DND-41 (cell line): ENCODE results near the gene NPTN.

ENCODE experiments used
- ATAC-seq: fragments of 200-7000 bp; cut with Tn5 transposase; 3 replicates; pipeline ENCODE4 v1.9.1; 2021; ENCODE audit warnings: low read depth; ENCODE audit not compliant: insufficient read depth
- DNase-seq: peaks from one replicate; pipeline ENCODE4 v3.0.0-alpha.2; 2020
- H2AFZ ChIP-seq: 2 replicates; pipeline ENCODE4 v1.6.0; 2012; ENCODE audit warnings: low read depth, low read length
- H3K27ac ChIP-seq: 2 replicates; pipeline ENCODE4 v1.5.1; 2012; ENCODE audit warnings: low read length, inconsistent platforms
- H3K27me3 ChIP-seq: fragments of 200-600 bp; sonication (generic); 2 replicates; pipeline ENCODE4 v1.6.0; 2012; ENCODE audit warnings: low read length, mild to moderate bottlenecking, inconsistent platforms; ENCODE audit not compliant: insufficient read depth, poor library complexity
- H3K36me3 ChIP-seq: 2 replicates; pipeline ENCODE4 v1.5.1; 2012; ENCODE audit warnings: low read length, inconsistent platforms; ENCODE audit not compliant: insufficient read depth
- H3K4me1 ChIP-seq: 2 replicates; pipeline ENCODE4 v1.5.1; 2012; ENCODE audit warnings: mild to moderate bottlenecking, low read length; ENCODE audit not compliant: insufficient read depth
- H3K4me2 ChIP-seq: 2 replicates; pipeline ENCODE4 v1.6.0; 2012; ENCODE audit warnings: mild to moderate bottlenecking, moderate library complexity, low read length, inconsistent platforms; ENCODE audit not compliant: insufficient read depth
- H3K4me3 ChIP-seq, 2 experiments: fragments of 200-600 bp in 1 of 2; shearing (Covaris generic) in 1 of 2; 2 replicates each; pipeline ENCODE4 v1.5.1; 2012 to 2016; ENCODE audit warnings: inconsistent platforms in 2 of 2, low read length in 2 of 2, mild to moderate bottlenecking in 2 of 2, low read depth in 1 of 2, moderate library complexity in 1 of 2
- H3K79me2 ChIP-seq: 2 replicates; pipeline ENCODE4 v1.6.0; 2012; ENCODE audit warnings: low read length, inconsistent platforms; ENCODE audit not compliant: insufficient read depth
- H3K9ac ChIP-seq: 2 replicates; pipeline ENCODE4 v1.6.0; 2012; ENCODE audit warnings: low read depth, mild to moderate bottlenecking, inconsistent platforms, low read length, moderate library complexity
- H3K9me3 ChIP-seq: 2 replicates; pipeline ENCODE4 v1.5.1; 2012; ENCODE audit warnings: low read length, moderate library complexity, mild to moderate bottlenecking, inconsistent platforms; ENCODE audit not compliant: insufficient read depth, severe bottlenecking
- H4K20me1 ChIP-seq: 2 replicates; pipeline ENCODE4 v1.6.0; 2012; ENCODE audit warnings: low read length; ENCODE audit not compliant: insufficient read depth
- CTCF ChIP-seq: IDR thresholded peaks from 2 replicates; pipeline ENCODE4 v1.5.1; 2012; ENCODE audit warnings: borderline replicate concordance, low read length, moderate library complexity, mild to moderate bottlenecking; ENCODE audit not compliant: poor library complexity, severe bottlenecking; ENCODE audit errors: extremely low read depth
- EZH2 ChIP-seq: IDR thresholded peaks from 3 replicates; pipeline ENCODE4 v1.6.1; 2012; ENCODE audit warnings: borderline replicate concordance, low read depth, mild to moderate bottlenecking, moderate library complexity, low read length, inconsistent platforms; ENCODE audit not compliant: severe bottlenecking

Gene NPTN

GRCh38 chr15:73607843-73608242 lies 25.3 kb downstream of the NPTN start:
- no peaks in the 10 kb centered on the region for H3K9me3 ChIP-seq
- no peak for ATAC-seq
- H2AFZ ChIP-seq: no peak overlapping the region
- no peak for TF ChIP-seq EZH2
- TF ChIP-seq CTCF: no peak
- H3K36me3 ChIP-seq: no peaks in the 10 kb centered on the region
- no peak overlapping the region for H3K4me3 ChIP-seq
- peaks cover 51% of the 10 kb centered on the region; the same call in 1 of the 2 replicates for H4K20me1 ChIP-seq
- no peak overlapping the region for H3K4me2 ChIP-seq
- no peaks in the 10 kb centered on the region for H3K27me3 ChIP-seq
- peaks cover 58% of the 10 kb centered on the region for H3K79me2 ChIP-seq
- DNase-seq: no peak
- no peak overlapping the region for H3K27ac ChIP-seq
- H3K9ac ChIP-seq: no peak overlapping the region
- no peaks in the 10 kb centered on the region for H3K4me1 ChIP-seq

- Histone ChIP-seq H3K27ac (no peak overlapping the region), H3K79me2 (peaks cover 58% of the 10 kb centered on the region)
These were observed 25.8 kb downstream of the NPTN start for GRCh38 chr15:73607405-73607804.

GRCh38 chr15:73605759-73606436 lies 27.3 kb downstream of the NPTN start:
- ATAC-seq (no peak), DNase-seq (no peak)
- H3K27ac ChIP-seq: no peak overlapping the region
- TF ChIP-seq CTCF (no peak), EZH2 (no peak)
- H3K36me3 ChIP-seq: no peaks in the 10 kb centered on the region
- no peaks in the 10 kb centered on the region for H3K27me3 ChIP-seq
- peaks cover 65% of the 10 kb centered on the region for H4K20me1 ChIP-seq
- no peak overlapping the region for H2AFZ ChIP-seq
- H3K79me2 ChIP-seq: peaks cover 60% of the 10 kb centered on the region; the same call in 1 of the 2 replicates
- no peaks in the 10 kb centered on the region for H3K4me1 ChIP-seq
- H3K9me3 ChIP-seq: no peaks in the 10 kb centered on the region
- H3K4me2 ChIP-seq: no peak overlapping the region
- no peak overlapping the region for H3K4me3 ChIP-seq
- no peak overlapping the region for H3K9ac ChIP-seq

More at GRCh38 chr15:73607405-73607804, 25.8 kb downstream of the NPTN start:
- Histone ChIP-seq H3K9ac (no peak overlapping the region), H3K4me2 (no peak overlapping the region), H3K4me1 (no peaks in the 10 kb centered on the region), H3K27me3 (no peaks in the 10 kb centered on the region), H3K9me3 (no peaks in the 10 kb centered on the region), H2AFZ (no peak overlapping the region), H3K36me3 (no peaks in the 10 kb centered on the region), H3K4me3 (no peak overlapping the region), H4K20me1 (peaks cover 54% of the 10 kb centered on the region)
- TF ChIP-seq CTCF (no peak), EZH2 (no peak)
- DNase-seq: no peak
- no peak for ATAC-seq
